A549 (cell line): ENCODE measurements around the gene ANK3.

Experiments used
- ATOH8 ChIP-seq: fragments of 250-450 bp; sonication (Bioruptor Pico); IDR thresholded peaks from 2 replicates; pipeline ENCODE4 v1.5.0; 2020; ENCODE audit warnings: low read depth, mild to moderate bottlenecking, moderate library complexity
- CTCF ChIP-seq: fragments of >200 bp; sonication (Bioruptor Twin); formaldehyde crosslinking; IDR thresholded peaks from 3 replicates; pipeline ENCODE4 v1.5.1; 2016
- ZNF302 ChIP-seq: fragments of 250-450 bp; sonication (Bioruptor Pico); IDR thresholded peaks from 2 replicates; pipeline ENCODE4 v1.9.0; 2021; ENCODE audit warnings: inconsistent platforms, mild to moderate bottlenecking, moderate library complexity

GRCh38 chr10:60073397-60073780 is 316.3 kb downstream of the ANK3 start:
- TF ChIP-seq ZNF302 (no peak), CTCF (no peak), ATOH8 (no peak)
